Esophagus (tissue), 2 donors: ENCODE results near the gene KLK11. TPM values are rescaled to one million over a fixed set of nuclear protein-coding genes. Genes with fewer than 3 reads are reported as not detected.

Experiments
- H3K27ac ChIP-seq, 2 donors: one replicate each; pipeline ENCODE4 v1.5.1; 2013; ENCODE audit warnings: low read depth in 2 of 2, mild to moderate bottlenecking in 2 of 2, inconsistent platforms in 1 of 2, low read length in 1 of 2, moderate library complexity in 1 of 2
- H3K27me3 ChIP-seq, 2 donors: one replicate each; pipeline ENCODE4 v1.6.1; 2013; ENCODE audit warnings: low read length in 2 of 2, control low read depth in 1 of 2, mild to moderate bottlenecking in 1 of 2; ENCODE audit not compliant: insufficient read depth in 2 of 2, control insufficient read depth in 1 of 2
- H3K36me3 ChIP-seq, 2 donors: one replicate each; pipeline ENCODE4 v1.6.1; 2013; ENCODE audit warnings: low read length in 1 of 2; ENCODE audit not compliant: control insufficient read depth in 2 of 2, insufficient read depth in 2 of 2
- H3K4me1 ChIP-seq, 2 donors: one replicate each; pipeline ENCODE4 v1.6.1; 2013; ENCODE audit warnings: low read length in 1 of 2; ENCODE audit not compliant: control insufficient read depth in 2 of 2, insufficient read depth in 2 of 2
- H3K4me3 ChIP-seq, 2 donors: one replicate each; pipeline ENCODE4 v1.5.1; 2013; ENCODE audit warnings: low read length in 2 of 2, mild to moderate bottlenecking in 2 of 2, low read depth in 1 of 2, moderate library complexity in 1 of 2
- H3K9me3 ChIP-seq, 2 donors: one replicate each; pipeline ENCODE4 v1.6.1; 2013; ENCODE audit warnings: mild to moderate bottlenecking in 2 of 2, low read depth in 1 of 2, low read length in 1 of 2, moderate library complexity in 1 of 2; ENCODE audit not compliant: control insufficient read depth in 2 of 2, insufficient read depth in 1 of 2
- WGBS, 2 donors: extraction: QIAGEN DNeasy Blood & Tissue Kit; methylation state at CpG; one replicate each; pipeline ENCODE4 v1.1.7; 2013; 5-methylcytosine and 5-hydroxymethylcytosine counted together
- polyA plus RNA-seq, 2 donors: library from polyadenylated mRNA; stranded (reverse); fragments of 200-250 nt; gene quantifications; one replicate each; pipeline ENCODE4 v1.2.3, GENCODE V29; 2013
- donor health status: healthy with polysubstance abuse.
- donor health status: Bipolar disorder and iron deficiency.

Gene KLK11
- polyA plus RNA-seq, 2 donors = 168 to 345 TPM

GRCh38 chr19:51060336-51060735 is 33.9 kb upstream of the KLK11 start:
- peaks cover 0 to 12% of the 10 kb centered on the region in 2 donors for H3K36me3 ChIP-seq
- 68 to 74% methylated on average over 4 of the region's 4 CpGs for WGBS, 2 donors

GRCh38 chr19:51059715-51060114 is 33.3 kb upstream of the KLK11 start:
- Histone ChIP-seq H3K27ac (peak overlapping the region in 1 of 2 donors; percentile 51), H3K4me3 (no peak overlapping the region), H3K36me3 (peaks cover 0 to 12% of the 10 kb centered on the region in 2 donors), H3K9me3 (no peaks in the 10 kb centered on the region), H3K4me1 (no peaks in the 10 kb centered on the region), H3K27me3 (no peaks in the 10 kb centered on the region)
- 65 to 78% methylated on average over 6 to 7 of the region's 7 CpGs for WGBS, 2 donors

More at GRCh38 chr19:51060336-51060735, 33.9 kb upstream of the KLK11 start:
- Histone ChIP-seq H3K4me3 (no peak overlapping the region), H3K9me3 (peaks cover 0 to 3% of the 10 kb centered on the region in 2 donors), H3K27me3 (no peaks in the 10 kb centered on the region), H3K27ac (peak overlapping the region in 1 of 2 donors; percentile 63), H3K4me1 (peaks cover 0 to 3% of the 10 kb centered on the region in 2 donors)

GRCh38 chr19:51055866-51056265 is 29.4 kb upstream of the KLK11 start:
- Histone ChIP-seq H3K36me3 (peaks cover 0 to 12% of the 10 kb centered on the region in 2 donors), H3K4me3 (no peak overlapping the region), H3K9me3 (no peaks in the 10 kb centered on the region), H3K4me1 (peaks cover 0 to 2% of the 10 kb centered on the region in 2 donors), H3K27me3 (no peaks in the 10 kb centered on the region), H3K27ac (no peak overlapping the region)

- H3K36me3 ChIP-seq = no peaks in the 10 kb centered on the region
- H3K4me1 ChIP-seq = no peaks in the 10 kb centered on the region
- H3K4me3 ChIP-seq = no peak overlapping the region
- WGBS, 2 donors = 5 to 6% methylated on average over 4 of the region's 4 CpGs
- no peaks in the 10 kb centered on the region for H3K27me3 ChIP-seq
- peak overlapping the region; percentile 69 to 72 for H3K27ac ChIP-seq
- no peaks in the 10 kb centered on the region for H3K9me3 ChIP-seq
Observed at GRCh38 chr19:51047031-51047335, 20.6 kb upstream of the KLK11 start.

- no peaks in the 10 kb centered on the region for H3K27me3 ChIP-seq
- no peaks in the 10 kb centered on the region for H3K36me3 ChIP-seq
- no peaks in the 10 kb centered on the region for H3K4me1 ChIP-seq
- 86 to 88% methylated on average over 11 of the region's 11 CpGs for WGBS, 2 donors
- no peak overlapping the region for H3K4me3 ChIP-seq
- H3K27ac ChIP-seq = no peak overlapping the region
- H3K9me3 ChIP-seq = no peaks in the 10 kb centered on the region
Observed at GRCh38 chr19:51044327-51044726, 17.9 kb upstream of the KLK11 start.

GRCh38 chr19:51043497-51043896 is 17.1 kb upstream of the KLK11 start:
- Histone ChIP-seq H3K9me3 (no peaks in the 10 kb centered on the region), H3K27me3 (no peaks in the 10 kb centered on the region), H3K4me1 (no peaks in the 10 kb centered on the region), H3K4me3 (no peak overlapping the region), H3K36me3 (no peaks in the 10 kb centered on the region), H3K27ac (no peak overlapping the region)
- WGBS, 2 donors = 78 to 87% methylated on average over 9 of the region's 9 CpGs

- no peaks in the 10 kb centered on the region for H3K4me1 ChIP-seq
- H3K27me3 ChIP-seq = no peaks in the 10 kb centered on the region
- no peaks in the 10 kb centered on the region for H3K36me3 ChIP-seq
- no peaks in the 10 kb centered on the region for H3K9me3 ChIP-seq
- WGBS, 2 donors = 92 to 95% methylated on average over 6 of the region's 6 CpGs
- H3K27ac ChIP-seq = no peak overlapping the region
- no peak overlapping the region for H3K4me3 ChIP-seq
Observed at GRCh38 chr19:51040151-51040550, 13.7 kb upstream of the KLK11 start.

GRCh38 chr19:51036519-51036918 is 10.1 kb upstream of the KLK11 start:
- no peaks in the 10 kb centered on the region for H3K9me3 ChIP-seq
- H3K27me3 ChIP-seq = no peaks in the 10 kb centered on the region
- H3K4me3 ChIP-seq = no peak overlapping the region
- WGBS, 2 donors = 64 to 72% methylated on average over 9 of the region's 9 CpGs
- H3K27ac ChIP-seq = no peak overlapping the region
- H3K36me3 ChIP-seq = no peaks in the 10 kb centered on the region
- peaks cover 0 to 3% of the 10 kb centered on the region in 2 donors for H3K4me1 ChIP-seq

GRCh38 chr19:51034704-51035103 is 8.3 kb upstream of the KLK11 start, which contains the start of gene KLK12:
Gene KLK12, minus strand, starts transcription at chr19:51035002. Its CDS starts 381 bp downstream, at chr19:51034621.
- H3K27me3 ChIP-seq = no peaks in the 10 kb centered on the region
- H3K36me3 ChIP-seq = no peaks in the 10 kb centered on the region
- H3K27ac ChIP-seq = peak within 1 kb of the TSS in 1 of 2 donors; percentile 84
- H3K9me3 ChIP-seq = no peaks in the 10 kb centered on the region
- 38 to 51% methylated on average over 11 of the region's 11 CpGs for WGBS, 2 donors
- peaks cover 0 to 3% of the 10 kb centered on the region in 2 donors for H3K4me1 ChIP-seq
- H3K4me3 ChIP-seq = peak within 1 kb of the TSS in 1 of 2 donors; percentile 56

- Histone ChIP-seq H3K9me3 (no peaks in the 10 kb centered on the region), H3K27ac (peak overlapping the region in 1 of 2 donors; percentile 27), H3K36me3 (no peaks in the 10 kb centered on the region), H3K4me1 (peaks cover 0 to 8% of the 10 kb centered on the region in 2 donors), H3K27me3 (no peaks in the 10 kb centered on the region), H3K4me3 (peak overlapping the region in 1 of 2 donors; percentile 27)
- 88 to 92% methylated on average over 26 to 28 of the region's 28 CpGs for WGBS, 2 donors
Observed at GRCh38 chr19:51031880-51032225, 5.4 kb upstream of the KLK11 start.
